Caco-2 (cell line): Measurements from ENCODE around the gene VPS41. TPM values are rescaled to one million over a fixed set of nuclear protein-coding genes. Genes with fewer than 3 reads are reported as not detected.

Source experiments
- BruUV-seq: library from RNA; stranded (reverse); fragments of 400-500 nt; replicated peaks from 2 replicates; lab custom pipeline; 2021; lab: Mats Ljungman, UMichigan
- CTCF ChIA-PET: fragments of 300-600 bp; sonication (Branson Sonifier 250); formaldehyde crosslinking; loops from one replicate; lab custom pipeline; 2022; ENCODE audit warnings: antibody characterized with exemption; lab: Charles Lee
- POLR2A ChIA-PET: fragments of 300-600 bp; sonication (Branson Sonifier 250); formaldehyde crosslinking; loops from one replicate; lab custom pipeline; 2022; ENCODE audit warnings: antibody characterized with exemption; lab: Charles Lee
- DNase-seq, 2 experiments: peaks; one replicate each; pipeline versions ENCODE4 v3.0.0 to v3.0.0-alpha.2; 2020 to 2022
- H3K27me3 ChIP-seq: replicated peaks from 2 replicates; pipeline ENCODE4 v1.6.0; 2011; ENCODE audit warnings: low read length; ENCODE audit not compliant: control insufficient read depth, insufficient read depth
- H3K36me3 ChIP-seq: 2 replicates; pipeline ENCODE4 v1.5.1; 2011; ENCODE audit warnings: low read length; ENCODE audit not compliant: control insufficient read depth, insufficient read depth
- H3K4me1 ChIP-seq: fragments of 250-450 bp; sonication (Bioruptor Pico); 2 replicates; pipeline ENCODE4 v1.5.1; 2020; ENCODE audit warnings: mild to moderate bottlenecking
- H3K4me3 ChIP-seq: 2 replicates; pipeline ENCODE4 v1.5.1; 2011; ENCODE audit warnings: low read depth, mild to moderate bottlenecking, control low read depth, low read length
- H3K9me3 ChIP-seq: fragments of 250-450 bp; sonication (Bioruptor Pico); 2 replicates; pipeline ENCODE4 v1.5.1; 2020; ENCODE audit warnings: mild to moderate bottlenecking, moderate library complexity
- H3K27ac Mint-ChIP-seq: one replicate; pipeline ENCODE4 v1.8.0; 2022; ENCODE audit warnings: mixed read lengths; ENCODE audit not compliant: unreplicated experiment
- H3K27me3 Mint-ChIP-seq: one replicate; pipeline ENCODE4 v1.8.0; 2022; ENCODE audit warnings: mixed read lengths; ENCODE audit not compliant: insufficient read depth, unreplicated experiment
- H3K36me3 Mint-ChIP-seq: one replicate; pipeline ENCODE4 v1.8.0; 2022; ENCODE audit warnings: mild to moderate bottlenecking, mixed read lengths; ENCODE audit not compliant: insufficient read depth, unreplicated experiment
- H3K4me1 Mint-ChIP-seq: one replicate; pipeline ENCODE4 v1.8.0; 2022; ENCODE audit warnings: low read depth, mixed read lengths; ENCODE audit not compliant: unreplicated experiment
- H3K4me3 Mint-ChIP-seq: one replicate; pipeline ENCODE4 v1.8.0; 2022; ENCODE audit warnings: mild to moderate bottlenecking, moderate library complexity, mixed read lengths; ENCODE audit not compliant: unreplicated experiment
- H3K9me3 Mint-ChIP-seq: one replicate; pipeline ENCODE4 v1.8.0; 2022; ENCODE audit warnings: mixed read lengths; ENCODE audit not compliant: unreplicated experiment
- intact Hi-C: fragments of 100-400 bp; cut with micrococcal nuclease; formaldehyde crosslinking; loops from one replicate; pipeline ENCODE4 v1.10.0; 2022; ENCODE audit not compliant: unreplicated experiment
- total RNA-seq: library from RNA; stranded (reverse); gene quantifications from 2 replicates; pipeline ENCODE4 v1.2.3, GENCODE V29; 2022
- TF ChIP-seq, protein P1 (sequence below), 2 experiments: fragments of 200-600 bp in 1 of 2; IDR thresholded peaks; 1 replicate in 1 of 2; 2 replicates in 1 of 2; pipeline versions ENCODE4 v1.5.1 to v1.8.0; 2011 to 2022; ENCODE audit warnings: antibody characterized with exemption in 1 of 2, control low read depth in 1 of 2, inconsistent platforms in 1 of 2, low read depth in 1 of 2, low read length in 1 of 2, mild to moderate bottlenecking in 1 of 2, moderate library complexity in 1 of 2; ENCODE audit not compliant: insufficient read depth in 1 of 2, severe bottlenecking in 1 of 2, unreplicated experiment in 1 of 2

Gene VPS41
- total RNA-seq, 1 experiment from 2014 or later, result 86.9 TPM

DNA sequence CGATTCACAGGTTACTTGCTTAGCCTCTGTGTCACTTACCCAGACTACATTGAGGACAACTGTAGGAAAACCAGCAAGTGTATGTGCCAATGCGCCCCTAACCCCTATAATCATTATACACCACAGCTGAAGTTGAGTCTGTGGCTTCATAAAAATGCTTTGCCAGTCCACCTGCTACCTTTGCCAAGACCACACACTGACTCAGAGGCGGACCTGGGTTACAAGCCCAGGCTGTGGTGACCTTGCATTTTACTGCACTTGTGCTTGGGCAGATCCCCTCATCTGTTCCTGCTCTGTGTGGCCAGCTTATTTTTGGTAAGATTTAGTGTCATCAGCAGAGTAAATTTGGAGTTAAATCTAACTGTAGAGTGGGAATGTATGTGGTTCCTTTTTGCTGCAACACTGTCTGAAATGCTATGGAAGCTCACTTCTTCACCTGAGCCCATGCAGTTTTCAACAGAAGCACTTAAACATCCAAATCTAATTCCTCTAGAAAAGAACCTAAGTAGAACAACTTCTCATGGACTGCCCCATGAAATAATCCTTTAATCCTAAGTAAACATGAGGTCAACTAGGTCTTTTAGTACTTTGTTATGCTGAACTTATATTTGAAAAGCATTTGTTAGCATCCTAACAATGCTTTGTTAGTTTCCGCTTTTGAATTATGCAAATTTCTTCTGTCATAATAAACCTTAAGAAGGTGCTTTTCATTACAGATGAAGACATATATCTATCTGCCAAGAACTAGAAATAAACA lies 181.6 kb downstream of the VPS41 start:
- TF ChIP-seq, protein P1, sequence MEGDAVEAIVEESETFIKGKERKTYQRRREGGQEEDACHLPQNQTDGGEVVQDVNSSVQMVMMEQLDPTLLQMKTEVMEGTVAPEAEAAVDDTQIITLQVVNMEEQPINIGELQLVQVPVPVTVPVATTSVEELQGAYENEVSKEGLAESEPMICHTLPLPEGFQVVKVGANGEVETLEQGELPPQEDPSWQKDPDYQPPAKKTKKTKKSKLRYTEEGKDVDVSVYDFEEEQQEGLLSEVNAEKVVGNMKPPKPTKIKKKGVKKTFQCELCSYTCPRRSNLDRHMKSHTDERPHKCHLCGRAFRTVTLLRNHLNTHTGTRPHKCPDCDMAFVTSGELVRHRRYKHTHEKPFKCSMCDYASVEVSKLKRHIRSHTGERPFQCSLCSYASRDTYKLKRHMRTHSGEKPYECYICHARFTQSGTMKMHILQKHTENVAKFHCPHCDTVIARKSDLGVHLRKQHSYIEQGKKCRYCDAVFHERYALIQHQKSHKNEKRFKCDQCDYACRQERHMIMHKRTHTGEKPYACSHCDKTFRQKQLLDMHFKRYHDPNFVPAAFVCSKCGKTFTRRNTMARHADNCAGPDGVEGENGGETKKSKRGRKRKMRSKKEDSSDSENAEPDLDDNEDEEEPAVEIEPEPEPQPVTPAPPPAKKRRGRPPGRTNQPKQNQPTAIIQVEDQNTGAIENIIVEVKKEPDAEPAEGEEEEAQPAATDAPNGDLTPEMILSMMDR (IDR thresholded peaks at IDR 0.05; ENCODE audit: insufficient read depth in 1 of 2, low read depth in 1 of 2, low read length in 1 of 2, severe bottlenecking in 1 of 2, unreplicated experiment in 1 of 2), result no peak

DNA sequence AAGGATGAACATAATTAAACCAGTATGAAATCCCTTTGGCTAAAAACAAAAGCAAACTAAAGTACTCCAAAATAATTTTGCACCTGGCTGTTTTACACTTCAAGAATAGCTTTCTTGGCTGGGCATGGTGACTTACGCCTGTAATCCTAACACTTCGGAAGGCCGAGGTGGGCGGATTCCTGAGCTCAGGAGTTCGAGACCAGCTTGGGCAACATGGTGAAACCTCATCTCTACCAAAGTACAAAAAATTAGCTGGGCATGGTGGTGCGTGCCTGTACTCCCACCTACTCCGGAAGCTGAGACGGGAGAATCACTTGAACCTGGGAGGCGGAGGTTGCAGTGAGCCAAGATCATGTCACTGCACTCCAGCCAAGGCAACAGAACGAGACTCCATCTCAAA lies 185.7 kb downstream of the VPS41 start:
- no peak overlapping the region for H3K4me3 Mint-ChIP-seq
- no TSS peak for BruUV-seq
- Histone ChIP-seq H3K9me3 (no peaks in the 10 kb centered on the region), H3K27me3 (no peaks in the 10 kb centered on the region), H3K4me1 (no peaks in the 10 kb centered on the region), H3K36me3 (no peaks in the 10 kb centered on the region; the same call in 1 of the 2 replicates), H3K4me3 (no peak overlapping the region)
- POLR2A ChIA-PET, result no interaction called here
- TF ChIP-seq, protein P1 (IDR thresholded peaks at IDR 0.05; ENCODE audit: insufficient read depth in 1 of 2, low read depth in 1 of 2, low read length in 1 of 2, severe bottlenecking in 1 of 2, unreplicated experiment in 1 of 2), result no peak
- H3K27ac Mint-ChIP-seq, result no peak overlapping the region
- no peak for DNase-seq
- H3K4me1 Mint-ChIP-seq, result no peaks in the 10 kb centered on the region
- H3K36me3 Mint-ChIP-seq, result no peaks in the 10 kb centered on the region
- no peaks in the 10 kb centered on the region for H3K9me3 Mint-ChIP-seq
- CTCF ChIA-PET, result no interaction called here
- no peaks in the 10 kb centered on the region for H3K27me3 Mint-ChIP-seq
- intact Hi-C loops, result no loop called here

More for the DNA sequence above, 181.6 kb downstream of the VPS41 start:
- Histone ChIP-seq H3K27me3 (no peaks in the 10 kb centered on the region), H3K4me1 (no peaks in the 10 kb centered on the region), H3K4me3 (no peak overlapping the region), H3K36me3 (no peaks in the 10 kb centered on the region), H3K9me3 (no peaks in the 10 kb centered on the region)
- ChIA-PET POLR2A (no interaction called here), CTCF (no interaction called here)
- no TSS peak for BruUV-seq
- Mint-ChIP-seq H3K4me1 (no peaks in the 10 kb centered on the region), H3K27me3 (no peaks in the 10 kb centered on the region), H3K27ac (no peak overlapping the region), H3K36me3 (no peaks in the 10 kb centered on the region), H3K4me3 (no peak overlapping the region), H3K9me3 (no peaks in the 10 kb centered on the region)
- intact Hi-C loops, result no loop called here
- no peak for DNase-seq

DNA sequence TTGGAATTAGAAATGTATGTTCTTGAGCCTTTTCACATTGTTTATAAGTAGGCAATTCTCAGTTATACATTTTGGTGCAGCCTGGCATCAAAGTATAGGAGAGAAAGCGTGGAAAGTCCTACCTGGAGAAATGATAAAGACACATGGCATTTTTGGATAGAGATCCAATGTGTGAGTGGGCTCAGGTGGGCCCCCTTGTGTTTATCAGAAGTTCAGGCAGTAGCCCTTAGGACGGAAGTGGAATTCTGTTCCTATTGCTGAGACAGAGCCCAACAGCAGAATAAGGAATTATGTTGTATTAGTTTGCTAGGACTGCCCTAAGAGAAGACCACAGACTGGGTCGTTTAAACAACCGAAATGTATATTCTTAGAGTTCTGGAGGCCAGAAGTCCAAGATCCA lies 192.6 kb downstream of the VPS41 start:
- Histone ChIP-seq H3K4me1 (no peaks in the 10 kb centered on the region), H3K36me3 (no peaks in the 10 kb centered on the region), H3K9me3 (no peaks in the 10 kb centered on the region), H3K27me3 (no peaks in the 10 kb centered on the region), H3K4me3 (no peak overlapping the region)
- peak in 1 of 2 experiments; percentile 5 for DNase-seq
- TF ChIP-seq, protein P1 (IDR thresholded peaks at IDR 0.05; ENCODE audit: insufficient read depth in 1 of 2, low read depth in 1 of 2, low read length in 1 of 2, severe bottlenecking in 1 of 2, unreplicated experiment in 1 of 2), result peak in 1 of 2 experiments; percentile 16
- BruUV-seq, result no TSS peak
- Mint-ChIP-seq H3K4me3 (no peak overlapping the region), H3K27ac (no peak overlapping the region), H3K9me3 (no peaks in the 10 kb centered on the region), H3K4me1 (no peaks in the 10 kb centered on the region), H3K27me3 (peaks cover 8% of the 10 kb centered on the region), H3K36me3 (no peaks in the 10 kb centered on the region)
- CTCF ChIA-PET, result no interaction called here
- intact Hi-C loops, result loop anchor here (5.0 kb wide), 1 partner anchor 264 kb away; no protein-coding TSS in a partner anchor
- POLR2A ChIA-PET, result no interaction called here
